NB4 (cell line): ENCODE measurements around the gene KRTAP12-3.
"Not testable (repeated sequence)": the region's sequence is repeated elsewhere in the genome, so short reads cannot be mapped to it uniquely, and the experiment has no call there.

Experiments used
- DNase-seq: peaks from one replicate; pipeline ENCODE4 v3.0.0; 2010; ENCODE audit warnings: low read depth
- H3K4me3 ChIP-seq: one replicate; pipeline ENCODE4 v1.5.1; 2011; ENCODE audit warnings: mild to moderate bottlenecking, low read depth, low read length, moderate library complexity
- MYC ChIP-seq: IDR thresholded peaks from 2 replicates; pipeline ENCODE4 v1.6.1; 2011; ENCODE audit warnings: low read depth, low read length
- POLR2A ChIP-seq: IDR thresholded peaks from 2 replicates; pipeline ENCODE4 v1.6.1; 2011; ENCODE audit warnings: mild to moderate bottlenecking; ENCODE audit not compliant: insufficient read length; ENCODE audit errors: extremely low read depth
- TF ChIP-seq, protein P1 (sequence below): IDR thresholded peaks from 2 replicates; pipeline ENCODE4 v1.6.1; 2011; ENCODE audit warnings: low read depth, low read length
- TF ChIP-seq, protein P2 (sequence below): IDR thresholded peaks from one replicate; pipeline ENCODE4 v1.5.1; 2012; ENCODE audit warnings: low read depth, low read length

Gene KRTAP12-3

DNA sequence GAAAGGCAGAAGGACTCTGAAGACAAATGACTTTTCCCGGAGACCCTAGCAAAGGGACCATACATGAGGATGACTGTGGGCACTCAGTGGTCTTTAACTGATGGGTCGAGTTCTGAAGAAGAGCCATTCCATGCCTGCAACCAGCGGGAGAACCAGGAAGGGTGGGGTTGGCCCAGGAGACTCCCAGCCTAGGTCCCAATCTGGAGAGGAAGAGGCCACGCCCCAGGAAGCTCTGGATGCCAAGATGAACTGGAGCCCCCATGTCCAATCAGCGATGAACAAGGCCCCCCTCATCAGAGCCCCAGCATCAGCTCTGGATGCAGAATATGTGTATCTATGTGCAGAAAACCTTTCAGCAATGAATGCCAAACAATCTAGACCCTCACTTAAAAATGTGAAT, 17.0 kb upstream of the KRTAP12-3 start:
- no peak overlapping the region for H3K4me3 ChIP-seq
- TF ChIP-seq, protein P1, sequence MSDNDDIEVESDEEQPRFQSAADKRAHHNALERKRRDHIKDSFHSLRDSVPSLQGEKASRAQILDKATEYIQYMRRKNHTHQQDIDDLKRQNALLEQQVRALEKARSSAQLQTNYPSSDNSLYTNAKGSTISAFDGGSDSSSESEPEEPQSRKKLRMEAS = no peak
- TF ChIP-seq, protein P2, sequence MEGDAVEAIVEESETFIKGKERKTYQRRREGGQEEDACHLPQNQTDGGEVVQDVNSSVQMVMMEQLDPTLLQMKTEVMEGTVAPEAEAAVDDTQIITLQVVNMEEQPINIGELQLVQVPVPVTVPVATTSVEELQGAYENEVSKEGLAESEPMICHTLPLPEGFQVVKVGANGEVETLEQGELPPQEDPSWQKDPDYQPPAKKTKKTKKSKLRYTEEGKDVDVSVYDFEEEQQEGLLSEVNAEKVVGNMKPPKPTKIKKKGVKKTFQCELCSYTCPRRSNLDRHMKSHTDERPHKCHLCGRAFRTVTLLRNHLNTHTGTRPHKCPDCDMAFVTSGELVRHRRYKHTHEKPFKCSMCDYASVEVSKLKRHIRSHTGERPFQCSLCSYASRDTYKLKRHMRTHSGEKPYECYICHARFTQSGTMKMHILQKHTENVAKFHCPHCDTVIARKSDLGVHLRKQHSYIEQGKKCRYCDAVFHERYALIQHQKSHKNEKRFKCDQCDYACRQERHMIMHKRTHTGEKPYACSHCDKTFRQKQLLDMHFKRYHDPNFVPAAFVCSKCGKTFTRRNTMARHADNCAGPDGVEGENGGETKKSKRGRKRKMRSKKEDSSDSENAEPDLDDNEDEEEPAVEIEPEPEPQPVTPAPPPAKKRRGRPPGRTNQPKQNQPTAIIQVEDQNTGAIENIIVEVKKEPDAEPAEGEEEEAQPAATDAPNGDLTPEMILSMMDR = no peak
- no peak for TF ChIP-seq POLR2A
- TF ChIP-seq MYC = no peak
- no peak for DNase-seq

DNA sequence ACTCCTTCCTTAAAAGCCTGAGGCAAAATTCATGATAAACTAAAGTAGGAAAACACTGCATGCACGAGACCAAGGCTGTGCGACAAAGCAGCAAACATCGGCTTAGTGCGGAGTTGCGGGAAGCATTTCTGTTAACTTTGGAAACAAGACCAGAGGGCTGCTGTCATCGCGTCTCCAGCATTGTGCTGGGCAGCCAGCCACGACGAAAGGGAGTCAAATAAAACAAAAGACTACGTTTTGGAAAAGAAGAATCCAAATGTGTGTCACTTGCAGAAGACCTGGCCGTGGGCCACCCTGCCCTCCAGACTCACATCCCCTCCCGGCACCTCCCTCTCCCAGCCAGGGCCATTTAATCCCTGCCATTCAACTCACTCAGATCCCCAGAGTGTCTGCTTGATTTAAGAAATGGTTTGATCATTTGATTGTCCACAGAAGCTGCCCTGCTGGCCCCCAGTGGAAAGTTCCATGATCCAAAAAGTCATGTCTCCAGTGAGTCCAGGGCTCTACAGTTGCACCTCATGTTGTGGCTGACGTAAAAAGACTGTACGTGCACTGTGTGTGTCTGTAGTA, 13.9 kb upstream of the KRTAP12-3 start:
- no peak for DNase-seq
- no peak overlapping the region for H3K4me3 ChIP-seq
- TF ChIP-seq MYC (no peak), POLR2A (no peak)
- TF ChIP-seq, protein P1 = no peak
- TF ChIP-seq, protein P2 = no peak

DNA sequence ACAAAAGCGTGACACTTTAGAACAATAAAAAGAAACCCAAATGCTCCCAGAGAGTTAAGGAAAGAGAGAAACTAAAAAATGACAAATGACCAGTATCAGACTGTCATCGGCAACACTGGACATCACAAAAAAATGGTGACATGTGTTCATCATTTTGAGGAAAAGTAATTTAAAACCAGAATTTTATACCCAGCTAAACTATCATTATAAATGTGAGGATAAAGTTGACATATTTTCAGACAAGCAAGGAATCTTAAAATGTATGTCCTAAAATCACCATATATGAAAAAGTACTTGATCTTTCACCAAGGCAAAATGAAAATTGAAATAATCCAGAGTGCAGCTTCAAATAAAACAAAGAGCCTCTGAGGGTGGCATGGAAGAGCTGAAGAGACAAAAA, 12.9 kb upstream of the KRTAP12-3 start:
- no peak overlapping the region for H3K4me3 ChIP-seq
- TF ChIP-seq, protein P2 = no peak
- TF ChIP-seq, protein P1 = no peak
- TF ChIP-seq POLR2A = no peak
- TF ChIP-seq MYC = no peak
- DNase-seq = no peak

DNA sequence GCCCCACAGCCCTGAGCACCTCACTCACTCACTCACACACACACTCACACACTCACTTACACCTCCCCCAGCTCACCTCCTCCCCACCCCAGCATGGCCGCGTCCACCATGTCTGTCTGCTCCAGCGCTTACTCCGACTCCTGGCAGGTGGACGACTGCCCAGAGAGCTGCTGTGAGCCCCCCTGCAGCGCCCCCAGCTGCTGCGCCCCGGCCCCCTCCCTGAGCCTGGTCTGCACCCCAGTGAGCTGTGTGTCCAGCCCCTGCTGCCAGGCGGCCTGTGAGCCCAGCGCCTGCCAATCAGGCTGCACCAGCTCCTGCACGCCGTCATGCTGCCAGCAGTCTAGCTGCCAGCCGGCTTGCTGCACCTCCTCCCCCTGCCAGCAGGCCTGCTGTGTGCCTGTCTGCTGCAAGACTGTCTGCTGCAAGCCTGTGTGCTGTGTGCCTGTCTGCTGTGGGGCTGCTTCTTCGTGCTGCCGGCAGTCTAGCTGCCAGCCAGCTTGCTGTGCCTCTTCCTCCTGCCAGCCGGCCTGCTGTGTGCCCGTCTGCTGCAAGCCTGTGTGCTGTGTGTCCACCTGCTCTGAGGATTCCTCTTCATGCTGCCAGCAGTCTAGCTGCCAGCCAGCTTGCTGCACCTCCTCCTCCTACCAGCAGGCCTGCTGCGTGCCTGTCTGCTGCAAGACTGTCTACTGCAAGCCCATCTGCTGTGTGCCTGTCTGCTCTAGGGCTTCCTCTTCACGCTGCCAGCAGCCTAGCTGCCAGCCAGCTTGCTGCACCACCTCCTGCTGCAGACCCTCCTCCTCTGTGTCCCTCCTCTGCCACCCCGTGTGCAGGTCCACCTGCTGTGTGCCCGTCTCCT, 11.1 kb upstream of the KRTAP12-3 start, which contains the start of gene KRTAP10-11:
Gene KRTAP10-11, plus strand, starts transcription at position 49 of the 856 bp plus-strand sequence. Its CDS starts 45 bp downstream, at position 94.
- DNase-seq = peak; percentile 65
- H3K4me3 ChIP-seq = not testable (repeated sequence)

DNA sequence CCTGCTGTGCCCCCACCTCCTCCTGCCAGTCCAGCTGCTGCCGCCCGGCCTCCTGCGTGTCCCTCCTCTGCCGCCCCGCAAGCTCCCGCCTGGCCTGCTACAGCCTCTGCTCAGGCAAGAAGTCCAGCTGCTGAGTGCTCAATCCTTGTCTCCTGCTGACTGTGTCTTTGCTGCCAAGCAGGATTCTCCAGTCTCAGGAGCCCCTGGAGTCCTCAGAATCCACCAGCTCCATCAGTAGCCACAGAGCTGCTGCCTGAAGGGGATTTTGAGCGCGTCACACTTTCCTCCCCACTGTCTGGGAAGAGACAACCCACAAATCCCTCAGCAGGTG, 10.5 kb upstream of the KRTAP12-3 start:
- no peak overlapping the region for H3K4me3 ChIP-seq
- no peak for DNase-seq
- no peak for TF ChIP-seq POLR2A
- TF ChIP-seq MYC = no peak
- TF ChIP-seq, protein P1 = no peak
- TF ChIP-seq, protein P2 = no peak

DNA sequence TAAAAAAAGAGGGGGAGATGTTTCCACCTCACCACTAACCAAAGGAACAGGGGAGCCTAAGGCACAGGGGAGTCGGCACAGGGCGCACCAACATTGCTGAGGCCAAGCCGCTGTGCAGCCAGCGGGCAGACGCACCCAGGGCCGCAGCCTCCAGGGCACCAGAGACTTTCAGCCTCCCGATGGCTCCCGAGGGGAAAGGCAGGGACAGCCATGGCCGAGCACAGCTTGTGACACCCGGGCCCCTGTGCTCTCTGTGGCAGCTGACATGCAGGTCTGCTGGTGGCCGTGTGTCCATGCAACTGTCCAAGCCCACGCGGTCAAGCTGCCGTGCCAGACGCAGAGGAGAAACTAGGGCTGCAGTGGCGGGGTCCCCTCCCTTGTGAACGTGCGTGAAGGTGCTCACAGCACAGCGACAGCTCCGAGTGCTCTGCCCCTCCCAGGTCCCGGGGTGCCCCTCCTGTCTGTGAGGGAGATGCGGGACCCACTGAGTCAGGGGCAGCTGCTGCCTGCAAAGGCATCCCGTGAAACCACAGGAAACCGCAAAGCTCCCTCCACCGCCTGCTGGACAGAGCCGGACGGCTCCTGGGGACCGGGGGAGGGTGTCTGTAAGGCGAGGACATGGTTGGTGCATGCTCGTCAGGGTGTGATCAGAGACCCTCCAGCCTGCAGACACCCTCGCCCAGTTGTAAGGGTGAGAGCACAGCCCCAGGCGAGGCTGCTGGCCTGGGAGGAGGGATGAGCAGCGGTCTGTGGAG, 9.0 kb upstream of the KRTAP12-3 start:
- TF ChIP-seq, protein P1 = no peak; the same call in 1 of the 2 replicates
- peak; percentile 17 for TF ChIP-seq MYC
- H3K4me3 ChIP-seq = no peak overlapping the region
- DNase-seq = peak; percentile 90
